ENCODE measurements around the gene CTU2.

CTU2 gene

GRCh38 chr16:88715312-88716190, 9.2 kb downstream of the CTU2 start:
- no peak for DNase-seq

GRCh38 chr16:88716201-88716600, 9.9 kb downstream of the CTU2 start:
- no peak for DNase-seq

GRCh38 chr16:88716601-88717001, 10.3 kb downstream of the CTU2 start:
- DNase-seq = no peak

- DNase-seq = no peak
Observed at GRCh38 chr16:88718178-88718577, 11.9 kb downstream of the CTU2 start.

GRCh38 chr16:88719267-88719932, 13.1 kb downstream of the CTU2 start:
- DNase-seq = no peak

GRCh38 chr16:88719933-88720296, 13.6 kb downstream of the CTU2 start:
- no peak for DNase-seq

- no peak for DNase-seq
Observed at GRCh38 chr16:88720396-88720970, 14.2 kb downstream of the CTU2 start.

- no peak for DNase-seq
Observed at GRCh38 chr16:88721236-88721635, 14.9 kb downstream of the CTU2 start.

GRCh38 chr16:88721815-88722755, 15.8 kb downstream of the CTU2 start:
- no peak for DNase-seq

GRCh38 chr16:88722784-88723506, 16.6 kb downstream of the CTU2 start:
- no peak for DNase-seq

- no peak for DNase-seq
Observed at GRCh38 chr16:88723507-88723887, 17.2 kb downstream of the CTU2 start.

- DNase-seq = no peak
Observed at GRCh38 chr16:88723911-88724310, 17.6 kb downstream of the CTU2 start.

GRCh38 chr16:88724855-88725555, 18.7 kb downstream of the CTU2 start:
- no peak for DNase-seq

- no peak for DNase-seq
Observed at GRCh38 chr16:88725609-88726407, 19.5 kb downstream of the CTU2 start.

- DNase-seq = no peak
Observed at GRCh38 chr16:88726408-88726749, 20.1 kb downstream of the CTU2 start.

GRCh38 chr16:88726981-88727380, 20.7 kb downstream of the CTU2 start:
- no peak for DNase-seq

GRCh38 chr16:88727871-88728270, 21.6 kb downstream of the CTU2 start:
- DNase-seq = no peak

- no peak for DNase-seq
Observed at GRCh38 chr16:88730632-88731607, 24.6 kb downstream of the CTU2 start.

- no peak for DNase-seq
Observed at GRCh38 chr16:88731699-88732098, 25.4 kb downstream of the CTU2 start.

Measured in NCI-H187 (cell line).